IPS DF 19.7 (cell line): Measurements from ENCODE around the gene RRBP1.

ENCODE experiments used
- DNase-seq: peaks from one replicate; pipeline ENCODE4 v3.0.0-alpha.2; 2013; ENCODE audit warnings: low read depth, low spot score

The RRBP1 gene

DNA sequence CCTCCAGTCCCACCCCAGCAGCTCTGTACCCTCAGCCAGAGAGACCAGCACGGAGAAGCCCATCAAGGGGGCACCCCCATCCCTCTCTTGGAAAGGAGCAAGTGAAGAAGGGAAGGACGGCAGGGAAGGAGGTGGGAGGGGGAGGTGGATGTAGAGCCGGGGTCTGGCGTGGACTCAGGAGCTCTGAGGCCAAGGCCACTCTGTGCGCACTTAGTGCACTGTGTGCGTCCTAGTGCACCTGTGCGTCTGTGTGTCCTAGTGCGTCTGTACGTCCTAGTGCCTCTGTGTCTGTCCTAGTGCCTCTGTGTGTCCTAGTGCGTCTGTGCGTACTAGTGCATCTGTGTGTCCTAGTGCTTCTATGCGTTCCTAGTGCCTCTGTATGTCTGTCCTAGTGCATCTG, 58.0 kb downstream of the RRBP1 start:
- DNase-seq = no peak

DNA sequence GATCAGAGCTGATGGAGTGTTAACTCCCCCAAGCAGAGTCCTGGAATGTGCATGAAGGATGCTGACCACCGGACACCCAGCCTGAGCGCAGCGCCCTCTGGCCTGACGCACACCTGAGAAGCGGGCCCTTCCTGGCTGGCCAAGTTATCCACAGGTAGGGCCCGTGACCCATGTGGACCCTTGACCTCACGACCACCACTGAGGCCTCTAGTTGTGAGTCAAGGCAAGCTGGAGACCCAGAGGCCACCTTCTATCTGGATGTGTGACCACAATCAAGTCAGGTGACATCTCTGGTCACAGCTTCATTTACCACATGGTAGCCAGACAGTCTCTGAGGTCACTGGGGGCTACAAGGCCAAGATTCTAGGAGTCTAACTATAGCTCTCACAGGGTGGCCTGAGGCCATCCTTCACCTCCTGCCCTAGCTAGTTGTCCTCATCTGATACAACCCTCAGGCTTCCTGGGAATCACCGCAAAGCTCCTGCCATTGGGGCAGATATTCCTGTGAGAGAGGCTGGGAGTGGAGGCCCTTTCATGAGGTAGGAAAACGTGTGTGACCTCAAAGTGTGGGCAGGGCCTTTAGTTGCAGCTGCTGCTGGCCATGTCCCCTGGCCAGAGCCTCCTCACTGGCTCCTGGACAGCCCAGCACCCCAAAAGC, 59.1 kb downstream of the RRBP1 start:
- no peak for DNase-seq

DNA sequence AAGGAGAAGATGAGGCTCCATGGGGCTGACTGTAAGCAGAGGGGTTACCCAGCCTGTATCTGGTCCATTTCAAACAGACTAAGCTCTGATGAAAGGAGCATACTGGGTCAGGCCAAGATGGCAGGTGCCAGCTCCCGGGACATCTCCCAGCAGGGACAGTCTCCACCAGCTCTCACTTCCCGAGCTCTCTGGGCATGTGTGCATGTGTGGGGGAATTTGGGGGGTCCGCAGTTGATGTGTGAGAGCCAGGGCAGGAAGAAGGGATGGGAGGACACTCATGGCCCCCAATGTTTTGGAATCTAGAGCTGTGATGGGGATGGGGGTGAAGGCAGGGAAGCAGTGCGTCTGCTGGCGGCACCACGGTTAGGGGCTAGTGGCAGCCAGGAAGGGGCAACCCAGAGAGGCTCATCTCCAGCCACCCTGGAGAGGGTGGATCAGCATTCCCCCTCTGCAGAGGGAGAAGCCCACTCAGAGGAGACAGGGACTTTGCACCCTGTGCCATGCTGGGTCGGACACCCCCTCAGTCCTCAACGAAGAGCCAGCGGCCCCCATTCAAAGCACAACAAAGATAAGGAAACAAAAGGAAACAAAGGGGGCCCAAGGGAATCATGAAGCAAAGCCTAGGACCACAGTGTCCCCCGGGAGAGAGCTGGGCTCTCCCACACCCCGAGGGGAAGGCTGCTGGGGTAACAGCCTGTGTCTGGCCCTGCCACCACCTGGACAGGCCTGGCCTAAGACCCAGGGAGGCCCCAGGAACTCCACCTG, 59.8 kb downstream of the RRBP1 start:
- DNase-seq = no peak

DNA sequence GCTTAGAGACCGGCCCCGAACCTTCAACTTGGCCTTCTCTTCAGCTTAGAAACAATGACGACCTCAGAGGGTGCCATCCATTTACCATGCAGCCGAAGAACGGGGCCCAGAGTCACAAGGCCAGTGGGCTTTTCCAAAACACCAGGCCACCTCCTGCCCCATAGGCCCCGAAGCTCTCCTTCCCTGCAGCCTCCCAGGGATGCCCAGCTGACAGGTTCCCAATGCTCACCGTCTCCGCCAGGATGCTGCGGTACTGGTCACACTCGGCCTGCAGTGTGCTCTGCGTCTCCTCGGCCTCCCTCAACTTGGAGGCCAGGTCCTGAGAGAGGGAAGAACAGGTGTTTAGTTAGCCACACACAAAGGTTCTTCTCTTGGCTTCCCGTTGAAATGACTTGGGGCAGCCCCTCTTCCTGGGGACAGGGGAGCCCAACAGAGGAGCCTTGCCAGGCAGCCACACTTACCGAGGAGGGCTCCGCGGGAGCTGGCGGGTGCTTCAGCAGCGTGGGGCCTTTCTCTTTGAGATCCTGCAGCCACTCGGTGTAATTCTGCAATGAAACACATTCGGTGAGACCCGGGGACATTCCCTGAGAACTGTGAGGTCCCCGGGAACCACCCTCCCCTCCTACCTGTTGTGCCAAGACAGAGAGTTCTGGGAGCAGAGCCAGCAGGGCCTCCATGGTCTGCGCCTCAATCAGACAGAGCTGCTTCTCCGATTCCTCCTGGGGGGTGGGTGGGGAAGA, 60.6 kb downstream of the RRBP1 start:
- no peak for DNase-seq

DNA sequence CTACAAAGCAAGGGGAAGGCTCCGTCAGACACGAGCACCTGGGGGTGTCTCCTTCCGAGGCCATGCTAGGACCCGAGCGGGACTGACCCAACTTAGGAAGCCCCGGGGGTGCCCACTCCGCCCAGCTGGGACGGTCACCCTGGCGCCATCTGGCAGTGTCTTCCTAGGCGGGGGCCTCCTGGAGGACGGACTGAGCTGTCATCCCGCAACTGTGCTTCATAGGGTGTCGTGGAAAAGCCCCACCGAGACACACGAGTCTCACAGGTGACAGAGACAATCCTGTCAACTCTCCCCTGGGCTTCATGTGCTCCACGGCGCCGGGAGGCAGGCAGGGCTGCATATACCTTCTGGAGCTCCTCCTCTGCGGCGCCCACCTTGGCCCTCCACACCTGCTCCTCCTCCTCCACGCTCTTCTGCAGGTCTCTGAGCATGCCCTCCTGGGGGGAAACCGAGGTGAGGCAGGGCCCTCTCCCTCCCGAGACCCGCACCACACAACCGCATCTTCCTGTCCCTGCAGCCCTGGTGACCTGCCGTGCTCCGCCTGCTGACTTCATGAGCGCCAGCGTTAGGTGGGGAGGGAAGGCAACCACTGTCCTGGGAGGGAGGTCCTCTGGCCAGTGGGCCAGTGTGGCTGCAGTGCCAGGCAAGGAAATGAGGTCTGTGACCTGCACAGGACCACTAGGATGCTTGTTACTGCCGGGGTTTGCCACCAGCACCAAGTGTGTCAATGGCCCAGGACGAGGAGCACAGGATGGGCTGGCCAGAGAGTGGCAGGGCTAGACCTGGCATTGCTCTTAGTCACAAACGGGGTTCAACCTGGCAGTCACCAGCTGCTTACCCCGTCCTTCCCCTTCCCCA, 61.4 kb downstream of the RRBP1 start:
- DNase-seq = no peak

DNA sequence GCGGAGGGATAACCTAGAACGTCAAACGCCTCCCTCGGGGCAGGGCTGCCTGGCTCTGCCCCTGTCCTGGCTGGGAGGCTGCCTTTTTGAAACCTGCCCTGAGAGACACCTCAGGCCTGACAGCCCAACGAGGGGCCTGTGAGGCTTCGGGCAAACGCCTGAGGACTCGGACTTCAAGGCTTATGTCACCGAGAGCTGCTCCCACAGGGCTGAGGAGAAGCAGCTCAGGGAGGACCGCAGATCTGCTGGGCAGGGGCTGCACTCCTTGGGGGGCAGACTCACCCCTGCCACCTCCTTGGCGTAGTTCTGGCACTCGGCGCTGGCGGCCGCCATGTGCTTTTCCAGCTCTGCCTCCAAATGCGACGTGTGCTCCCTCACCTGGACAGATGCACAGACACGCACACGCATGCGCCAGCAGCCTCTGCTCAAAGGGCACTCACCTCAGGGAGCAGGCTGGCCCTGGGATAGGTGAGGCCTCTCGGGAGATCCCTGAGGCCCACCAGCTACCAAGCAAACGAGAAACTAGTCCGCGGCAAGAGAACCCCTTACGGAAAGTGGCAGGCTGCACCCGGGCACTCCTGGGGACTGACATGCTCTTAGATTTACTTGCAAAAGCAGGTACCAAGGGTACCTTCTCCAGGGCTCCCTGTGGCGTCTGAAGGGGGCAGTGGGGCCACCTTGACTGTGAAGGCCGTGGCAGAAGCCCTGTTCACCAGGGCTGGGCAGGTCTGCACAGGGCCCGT, 62.5 kb downstream of the RRBP1 start:
- DNase-seq = no peak

DNA sequence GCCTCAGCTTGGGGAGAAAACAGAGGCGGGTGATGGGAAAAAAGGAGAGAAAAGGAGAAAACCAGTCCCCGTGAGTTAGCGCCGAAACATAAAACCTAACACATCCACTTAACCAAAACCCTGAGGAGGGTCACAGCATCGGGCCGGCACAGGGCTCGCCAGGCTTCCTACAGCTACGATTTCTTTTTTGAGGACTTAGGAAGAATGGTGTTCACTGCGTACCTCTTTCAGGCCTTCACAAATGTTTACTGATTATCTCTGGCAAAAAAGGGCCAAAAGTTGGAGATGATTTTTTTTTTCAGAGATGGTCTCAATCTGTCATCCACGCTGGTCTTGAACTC, 63.4 kb downstream of the RRBP1 start:
- no peak for DNase-seq

DNA sequence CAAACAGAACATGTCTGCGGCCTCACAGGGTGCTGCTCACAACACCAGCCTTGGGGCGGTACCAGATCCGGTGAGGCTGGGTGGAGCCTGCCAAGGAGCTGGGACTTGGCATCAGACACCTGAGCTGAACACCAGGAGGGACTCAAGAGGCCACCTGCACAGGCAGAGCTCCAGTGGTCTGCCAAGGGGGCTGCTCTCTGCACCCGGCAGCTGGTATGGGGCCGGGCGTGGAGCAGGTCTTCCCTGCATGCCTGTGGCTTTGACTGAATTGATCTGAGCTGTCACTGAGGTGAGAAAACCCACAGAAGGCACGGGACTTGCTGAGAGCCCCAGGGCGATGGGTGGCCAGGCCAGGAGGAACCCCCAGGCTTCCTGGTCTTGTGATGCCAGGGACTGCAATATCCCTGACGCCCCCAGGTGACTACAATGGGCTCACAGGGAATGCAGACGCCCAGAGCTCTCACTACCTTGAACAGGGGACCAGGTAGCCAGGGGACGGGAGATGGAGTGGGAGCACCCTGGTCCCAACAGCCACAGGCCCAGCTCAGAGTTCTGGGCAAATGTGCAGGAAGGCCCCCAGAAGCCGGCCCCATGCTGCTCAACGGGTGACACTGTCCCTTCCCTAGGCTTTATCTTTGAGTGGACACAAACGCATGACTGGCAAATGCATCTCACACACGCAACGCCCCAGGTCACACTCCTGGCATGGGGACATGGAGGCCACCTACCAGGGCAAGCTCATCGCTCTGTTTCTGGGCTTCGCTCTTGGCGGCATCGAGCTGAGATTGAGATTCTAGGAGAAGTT, 64.0 kb downstream of the RRBP1 start:
- no peak for DNase-seq

DNA sequence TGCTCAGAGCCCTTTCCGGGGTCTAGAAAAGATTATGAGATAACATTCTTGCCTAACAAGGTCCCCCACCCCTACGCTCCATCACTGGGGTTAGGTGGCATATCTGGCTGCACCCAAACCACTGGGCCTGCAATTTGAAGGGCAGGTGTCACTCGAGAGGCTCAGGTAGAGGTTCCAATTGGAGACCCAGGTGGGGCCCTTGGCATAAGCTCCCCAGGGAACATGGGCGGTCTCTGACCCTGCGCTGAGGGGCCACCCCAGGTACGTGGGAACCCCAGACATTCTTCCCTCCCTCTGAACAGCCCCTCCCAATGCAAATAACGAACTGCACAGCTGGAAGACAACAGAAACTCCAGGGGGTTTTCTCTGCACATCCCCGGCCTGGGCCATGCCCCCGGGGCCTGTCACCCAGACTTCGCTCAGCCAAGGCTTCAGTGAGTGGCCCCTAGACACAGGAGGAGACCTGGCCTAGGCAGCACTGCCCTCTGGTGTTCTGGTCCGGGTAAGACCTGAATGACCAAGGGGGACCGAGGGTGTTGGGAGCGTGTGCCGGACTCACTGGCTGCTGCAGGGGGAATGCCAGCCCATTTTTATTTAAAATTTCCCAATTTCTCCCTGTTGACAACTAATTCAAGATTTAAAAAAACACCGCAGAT, 64.7 kb downstream of the RRBP1 start:
- DNase-seq = no peak

DNA sequence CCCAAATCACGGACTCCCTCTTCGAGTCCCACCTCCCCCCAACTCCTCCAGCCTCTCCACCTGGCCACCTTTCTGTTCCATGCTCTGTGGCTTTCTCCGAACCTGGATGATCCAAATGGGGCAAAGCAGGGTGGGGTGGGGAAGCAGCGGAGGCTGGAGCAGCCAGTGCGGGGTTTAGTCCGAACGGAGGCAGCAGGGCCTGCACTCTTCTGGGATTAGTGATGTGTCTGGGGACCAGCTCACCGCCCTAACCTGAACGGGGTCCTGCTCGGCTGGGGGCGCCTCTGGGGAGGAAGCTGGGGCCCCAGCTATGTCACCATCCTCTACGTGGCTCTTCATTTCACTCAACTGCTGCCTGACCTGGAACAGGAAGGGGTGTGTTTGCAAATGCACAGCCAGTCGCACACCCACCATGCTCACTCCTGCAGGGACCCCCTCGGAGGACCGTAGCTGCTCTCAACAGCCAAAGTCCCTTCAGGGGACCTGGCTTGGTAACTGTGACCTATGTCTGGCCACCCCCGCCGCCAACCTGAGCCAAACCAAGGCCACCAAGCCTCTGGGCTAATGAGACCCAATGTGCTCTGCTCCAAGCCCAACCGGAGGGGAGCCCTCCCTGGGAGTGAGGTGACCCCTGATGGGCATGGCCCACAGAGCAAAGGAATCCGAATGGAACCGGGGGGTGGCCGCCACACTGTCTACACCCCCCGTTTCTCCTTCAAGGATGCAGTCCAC, 65.4 kb downstream of the RRBP1 start:
- no peak for DNase-seq

DNA sequence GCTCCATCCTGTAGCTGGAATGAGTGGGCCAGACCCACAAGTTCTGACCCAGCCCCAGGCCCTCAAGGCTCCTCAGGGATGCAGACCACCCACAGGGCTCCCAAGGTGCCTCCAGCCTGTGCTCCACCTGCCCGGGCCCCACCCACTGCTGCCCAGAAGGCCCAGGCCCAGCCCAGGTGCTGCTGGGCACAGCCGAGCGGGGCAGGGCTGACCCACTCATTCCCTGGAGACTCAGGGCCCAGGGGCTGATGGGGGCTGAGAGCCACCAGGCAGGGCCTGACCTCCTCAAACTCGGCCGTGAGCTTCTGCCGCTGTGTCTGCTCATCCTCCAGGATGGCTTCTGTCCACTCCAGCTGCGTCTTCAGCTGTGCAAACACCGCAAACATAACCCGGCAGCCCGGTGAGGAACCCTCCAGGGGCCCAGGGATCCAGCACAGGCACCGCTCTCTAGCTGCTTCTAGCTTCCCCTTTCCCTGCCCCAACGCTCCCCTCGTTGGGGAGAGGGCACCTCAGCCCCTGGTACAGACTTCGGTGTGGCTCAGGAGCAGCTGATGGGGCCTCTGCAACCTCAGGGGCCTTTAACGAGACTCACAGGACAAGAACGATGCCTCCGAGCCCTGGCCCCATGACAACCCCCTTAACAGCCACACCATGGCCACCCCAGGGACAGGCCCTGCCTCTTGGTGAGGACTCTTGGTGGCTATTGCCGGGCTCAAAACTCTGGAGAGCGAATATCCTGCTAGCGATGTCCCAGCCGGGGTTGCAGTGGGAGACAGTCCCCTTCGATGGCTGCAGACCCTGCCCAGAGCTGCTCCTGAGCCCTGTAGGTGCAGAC, 66.2 kb downstream of the RRBP1 start:
- no peak for DNase-seq

DNA sequence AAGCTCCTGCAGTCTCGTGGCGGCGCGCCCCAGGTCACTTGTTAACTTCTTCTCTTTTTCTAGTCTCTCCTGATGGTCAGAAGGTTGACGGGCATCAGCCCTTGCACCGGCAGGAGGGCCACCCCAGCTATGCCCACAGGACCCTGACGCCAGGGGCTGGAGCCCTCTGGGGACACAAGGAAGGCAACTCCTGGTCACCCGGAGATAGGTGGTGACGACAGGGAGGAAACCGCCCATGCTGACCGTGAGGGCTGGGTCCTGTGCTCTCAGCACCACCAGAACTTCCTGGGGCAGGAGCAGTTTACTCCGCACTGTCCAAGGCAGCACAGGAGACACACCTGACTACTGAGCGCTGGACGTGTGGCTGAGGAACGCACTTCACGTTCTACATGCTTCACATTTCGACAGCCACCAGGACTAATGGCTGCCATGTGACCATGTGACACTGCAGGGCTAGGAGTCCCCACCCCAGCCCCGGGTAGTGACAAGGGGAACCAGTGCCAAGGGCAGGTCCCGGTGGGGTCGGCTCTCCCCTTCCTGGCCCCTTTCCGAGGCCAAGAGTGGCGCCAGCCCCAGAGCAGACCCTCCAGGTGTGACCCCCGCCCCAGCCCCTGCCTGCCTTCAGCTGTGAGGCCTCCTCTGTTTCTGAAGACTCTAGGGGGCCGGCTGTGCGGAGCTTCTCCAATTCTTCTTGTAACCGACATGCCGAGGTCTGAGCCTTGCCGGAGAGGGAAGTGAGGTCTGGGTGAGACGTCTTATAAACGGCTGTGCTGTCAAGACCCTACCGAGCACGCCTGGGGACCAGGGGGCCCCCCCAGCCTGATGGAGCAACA, 67.0 kb downstream of the RRBP1 start:
- no peak for DNase-seq

DNA sequence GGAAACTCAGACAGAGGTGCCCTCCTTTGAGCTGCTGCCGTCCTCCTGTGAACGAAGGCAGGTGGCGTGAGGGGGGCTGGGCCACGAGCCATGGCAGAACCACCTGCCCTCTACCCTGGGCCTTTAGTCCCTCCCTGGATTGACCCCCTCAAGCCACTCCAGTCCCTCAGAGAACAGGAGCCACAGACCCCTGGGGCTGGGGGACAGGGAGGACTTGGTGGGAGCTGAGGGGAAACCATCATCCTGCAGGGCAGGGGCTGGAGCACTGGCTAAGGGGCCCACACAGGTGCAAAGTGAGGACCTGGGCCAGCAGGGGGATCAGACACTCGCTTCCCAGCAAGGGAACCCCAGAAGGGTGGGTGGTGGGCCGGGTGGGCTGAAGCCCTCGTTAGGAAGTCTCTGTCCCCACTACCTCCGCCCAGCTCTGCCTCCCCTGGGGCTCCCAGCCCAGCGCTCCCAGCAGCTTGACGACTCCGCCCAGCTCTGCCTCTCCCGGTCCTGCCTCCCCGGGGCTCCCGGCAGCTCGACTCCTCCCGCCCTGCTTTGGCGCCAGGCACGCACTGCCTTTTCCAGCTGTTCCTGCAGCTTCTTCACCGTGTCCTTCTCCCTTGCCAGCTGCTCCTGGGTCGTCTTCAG, 67.7 kb downstream of the RRBP1 start:
- DNase-seq = no peak

DNA sequence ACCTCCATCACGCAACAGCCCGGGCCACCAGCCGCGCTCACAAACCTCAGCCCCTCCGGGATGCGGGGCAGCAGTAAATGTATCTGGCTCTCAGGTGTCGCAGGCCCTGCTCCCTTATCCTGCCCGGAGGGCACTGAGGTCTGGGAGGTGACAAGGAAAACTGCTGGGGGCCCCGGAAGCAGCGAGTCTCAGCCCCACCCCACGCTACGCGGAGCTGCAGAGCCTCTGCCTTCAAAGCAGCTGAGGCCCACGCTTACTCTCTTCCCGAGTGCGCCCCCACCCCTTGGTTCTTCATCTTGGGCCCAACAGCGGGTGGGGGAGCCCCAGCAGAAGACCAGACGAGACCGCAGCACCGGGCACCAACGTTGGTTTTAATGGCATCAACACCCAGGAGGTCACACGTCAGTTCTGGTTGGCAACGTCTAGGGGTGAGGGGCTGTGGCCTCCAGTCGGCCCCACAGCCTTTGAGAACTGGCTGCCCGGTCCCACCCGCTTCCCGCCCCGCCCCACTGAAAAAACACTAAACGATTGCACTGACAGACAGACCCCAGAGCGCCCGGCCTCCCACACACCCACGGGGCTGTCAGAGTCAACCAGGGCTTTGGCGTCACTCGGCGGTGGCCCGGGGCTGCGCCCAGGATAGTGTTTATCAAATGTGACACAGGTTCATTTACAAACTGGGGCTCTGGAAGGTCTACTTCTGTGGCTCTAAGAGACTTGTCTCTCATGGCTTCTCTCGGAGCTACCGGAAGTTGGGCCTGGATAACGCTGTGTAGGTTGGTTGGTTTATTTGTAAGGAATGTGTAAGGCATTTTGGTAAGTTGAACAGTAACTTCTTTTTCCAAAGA, 68.5 kb downstream of the RRBP1 start:
- no peak for DNase-seq

DNA sequence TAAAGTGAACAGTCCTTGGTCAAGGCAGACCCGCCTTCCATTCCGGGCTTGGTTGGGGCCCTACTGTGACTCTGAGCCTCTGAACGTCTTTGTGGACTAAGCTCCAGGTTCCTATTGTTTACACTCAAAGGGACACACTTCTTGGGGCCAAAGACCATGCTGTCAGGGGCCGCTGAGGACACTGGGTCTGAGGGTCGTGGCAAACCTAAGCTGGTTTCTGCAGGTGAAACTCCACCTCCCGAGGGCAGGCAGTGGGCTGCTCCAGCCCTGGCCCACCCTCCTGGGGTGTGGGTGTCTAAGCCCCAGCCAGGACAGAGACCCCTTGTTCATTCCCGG, 69.1 kb downstream of the RRBP1 start:
- DNase-seq = no peak
